Trophoblast cell (in vitro differentiated cells and primary cell): ENCODE measurements around the gene PPP1CC.

Source experiments
- DNase-seq, 2 donors: peaks; one replicate each; pipeline ENCODE4 v3.0.0-alpha.2; 2016
- H2AFZ ChIP-seq: 2 replicates; pipeline ENCODE4 v1.6.1; 2013; ENCODE audit warnings: low read length, moderate library complexity, mild to moderate bottlenecking; ENCODE audit not compliant: insufficient read depth, poor library complexity
- H2AK5ac ChIP-seq: 2 replicates; pipeline ENCODE4 v1.6.1; 2013; ENCODE audit warnings: mild to moderate bottlenecking, low read length
- H2BK120ac ChIP-seq: 2 replicates; pipeline ENCODE4 v1.6.1; 2013; ENCODE audit warnings: low read length, mild to moderate bottlenecking, moderate library complexity; ENCODE audit not compliant: insufficient read depth, poor library complexity
- H2BK12ac ChIP-seq: 2 replicates; pipeline ENCODE4 v1.6.1; 2013; ENCODE audit warnings: mild to moderate bottlenecking, low read length, moderate library complexity
- H2BK5ac ChIP-seq: 2 replicates; pipeline ENCODE4 v1.6.1; 2013; ENCODE audit warnings: low read length, low read depth, moderate library complexity, mild to moderate bottlenecking; ENCODE audit not compliant: poor library complexity
- H3K14ac ChIP-seq: 2 replicates; pipeline ENCODE4 v1.6.1; 2013; ENCODE audit warnings: mild to moderate bottlenecking, low read length
- H3K18ac ChIP-seq: 2 replicates; pipeline ENCODE4 v1.6.1; 2013; ENCODE audit warnings: mild to moderate bottlenecking, low read length
- H3K23ac ChIP-seq: 2 replicates; pipeline ENCODE4 v1.6.1; 2013; ENCODE audit warnings: low read length
- H3K27ac ChIP-seq: 2 replicates; pipeline ENCODE4 v1.5.1; 2013; ENCODE audit warnings: low read depth, mild to moderate bottlenecking, inconsistent platforms, low read length, moderate library complexity
- H3K27me3 ChIP-seq: 2 replicates; pipeline ENCODE4 v1.6.1; 2013; ENCODE audit warnings: inconsistent platforms, mild to moderate bottlenecking, low read length, moderate library complexity; ENCODE audit not compliant: insufficient read depth
- H3K36me3 ChIP-seq, 2 experiments: 1 replicate in 1 of 2; 2 replicates in 1 of 2; pipeline ENCODE4 v1.6.1; 2013; ENCODE audit warnings: low read length in 2 of 2, mild to moderate bottlenecking in 2 of 2, moderate library complexity in 1 of 2; ENCODE audit not compliant: insufficient read depth in 2 of 2, control insufficient read depth in 1 of 2
- H3K4ac ChIP-seq: 2 replicates; pipeline ENCODE4 v1.6.1; 2013; ENCODE audit warnings: low read depth, mild to moderate bottlenecking, low read length, moderate library complexity
- H3K4me1 ChIP-seq, 2 experiments: 1 replicate in 1 of 2; 2 replicates in 1 of 2; pipeline ENCODE4 v1.6.1; 2013; ENCODE audit warnings: low read length in 2 of 2, mild to moderate bottlenecking in 2 of 2, moderate library complexity in 1 of 2; ENCODE audit not compliant: insufficient read depth in 2 of 2, control insufficient read depth in 1 of 2
- H3K4me2 ChIP-seq: 2 replicates; pipeline ENCODE4 v1.6.1; 2013; ENCODE audit warnings: inconsistent platforms, mild to moderate bottlenecking, low read length, moderate library complexity
- H3K4me3 ChIP-seq: 2 replicates; pipeline ENCODE4 v1.5.1; 2013; ENCODE audit warnings: mild to moderate bottlenecking, low read depth, low read length, inconsistent platforms
- H3K79me1 ChIP-seq: one replicate; pipeline ENCODE4 v1.6.1; 2013; ENCODE audit warnings: low read length
- H3K79me2 ChIP-seq: 2 replicates; pipeline ENCODE4 v1.6.1; 2013; ENCODE audit warnings: low read length, mild to moderate bottlenecking; ENCODE audit not compliant: control insufficient read depth, insufficient read depth, poor library complexity
- H3K9ac ChIP-seq: 2 replicates; pipeline ENCODE4 v1.6.1; 2013; ENCODE audit warnings: mild to moderate bottlenecking, low read length
- H3K9me3 ChIP-seq: 2 replicates; pipeline ENCODE4 v1.6.1; 2013; ENCODE audit warnings: low read depth, mild to moderate bottlenecking, control low read depth, inconsistent platforms, low read length; ENCODE audit not compliant: insufficient read depth
- H4K12ac ChIP-seq: 2 replicates; pipeline ENCODE4 v1.6.1; 2013; ENCODE audit warnings: low read depth, mild to moderate bottlenecking, low read length, moderate library complexity
- H4K8ac ChIP-seq: 2 replicates; pipeline ENCODE4 v1.6.1; 2013; ENCODE audit warnings: low read depth, mild to moderate bottlenecking, low read length, moderate library complexity
- H4K91ac ChIP-seq: one replicate; pipeline ENCODE4 v1.6.1; 2013; ENCODE audit warnings: low read depth, mild to moderate bottlenecking, low read length, moderate library complexity
- WGBS: extraction: QIAGEN DNeasy Blood & Tissue Kit; methylation state at CpG from one replicate; pipeline ENCODE4 v1.1.7; 2013; ENCODE audit warnings: missing lambda C conversion rate; ENCODE audit not compliant: insufficient read length, insufficient coverage; ENCODE audit errors: extremely low coverage; 5-methylcytosine and 5-hydroxymethylcytosine counted together

The PPP1CC gene

GRCh38 chr12:110733089-110733715 lies 9.5 kb downstream of the PPP1CC start:
- Histone ChIP-seq H3K4me2 (no peak overlapping the region), H3K79me1 (no peaks in the 10 kb centered on the region), H3K4me1 (peaks cover 0 to 2% of the 10 kb centered on the region in 2 experiments), H3K9ac (no peak overlapping the region), H3K18ac (no peak overlapping the region), H3K79me2 (peaks cover 9% of the 10 kb centered on the region), H2AK5ac (no peak overlapping the region), H2BK5ac (no peak overlapping the region), H4K12ac (no peak overlapping the region), H3K14ac (no peak overlapping the region), H2BK120ac (no peak overlapping the region), H2BK12ac (no peak overlapping the region), H4K8ac (no peak overlapping the region), H3K27ac (no peak overlapping the region), H3K4me3 (no peak overlapping the region), H4K91ac (no peak overlapping the region), H3K23ac (no peak overlapping the region), H3K9me3 (no peaks in the 10 kb centered on the region), H3K36me3 (peaks cover 21 to 33% of the 10 kb centered on the region in 2 experiments), H2AFZ (no peak overlapping the region), H3K27me3 (no peaks in the 10 kb centered on the region), H3K4ac (peak overlapping the region; percentile 84)
- WGBS, result no CpG with 5 or more reads among the region's 5 CpGs
- DNase-seq, result no peak

DNA sequence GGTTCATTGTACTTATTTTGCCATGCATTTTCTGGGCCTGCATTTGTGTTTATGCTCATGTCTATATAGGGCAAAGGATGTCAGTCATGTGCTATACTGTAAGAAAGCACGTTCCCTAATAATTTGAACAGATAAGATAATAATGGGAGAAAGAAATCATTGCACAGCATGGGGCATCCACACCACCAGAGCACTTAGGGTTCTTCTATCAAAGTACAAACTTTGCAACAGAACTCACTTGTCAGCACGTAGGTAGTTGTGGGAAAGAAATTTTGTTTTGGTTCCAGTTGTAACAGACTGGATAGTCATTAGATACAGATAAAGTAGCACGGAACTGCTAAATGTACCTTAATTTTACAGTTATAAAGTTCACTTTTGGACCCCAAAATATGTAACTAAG lies 10.1 kb downstream of the PPP1CC start:
- no peaks in the 10 kb centered on the region for H3K9me3 ChIP-seq
- no peak overlapping the region for H2AFZ ChIP-seq
- H2AK5ac ChIP-seq, result no peak overlapping the region
- no peak overlapping the region for H2BK5ac ChIP-seq
- no peak overlapping the region for H2BK12ac ChIP-seq
- no peak overlapping the region for H3K9ac ChIP-seq
- H3K4me3 ChIP-seq, result no peak overlapping the region
- no peak overlapping the region for H3K4ac ChIP-seq
- no CpG with 5 or more reads among the region's 3 CpGs for WGBS
- peaks cover 9% of the 10 kb centered on the region for H3K79me2 ChIP-seq
- H3K27ac ChIP-seq, result no peak overlapping the region
- H4K12ac ChIP-seq, result no peak overlapping the region
- H3K18ac ChIP-seq, result no peak overlapping the region
- peaks cover 21 to 37% of the 10 kb centered on the region in 2 experiments for H3K36me3 ChIP-seq
- H3K79me1 ChIP-seq, result no peaks in the 10 kb centered on the region
- no peak overlapping the region for H2BK120ac ChIP-seq
- no peak for DNase-seq
- no peak overlapping the region for H4K8ac ChIP-seq
- H3K14ac ChIP-seq, result no peak overlapping the region
- H4K91ac ChIP-seq, result no peak overlapping the region
- no peak overlapping the region for H3K4me2 ChIP-seq
- no peak overlapping the region for H3K23ac ChIP-seq
- H3K27me3 ChIP-seq, result no peaks in the 10 kb centered on the region
- H3K4me1 ChIP-seq, result peaks cover 0 to 2% of the 10 kb centered on the region in 2 experiments

DNA sequence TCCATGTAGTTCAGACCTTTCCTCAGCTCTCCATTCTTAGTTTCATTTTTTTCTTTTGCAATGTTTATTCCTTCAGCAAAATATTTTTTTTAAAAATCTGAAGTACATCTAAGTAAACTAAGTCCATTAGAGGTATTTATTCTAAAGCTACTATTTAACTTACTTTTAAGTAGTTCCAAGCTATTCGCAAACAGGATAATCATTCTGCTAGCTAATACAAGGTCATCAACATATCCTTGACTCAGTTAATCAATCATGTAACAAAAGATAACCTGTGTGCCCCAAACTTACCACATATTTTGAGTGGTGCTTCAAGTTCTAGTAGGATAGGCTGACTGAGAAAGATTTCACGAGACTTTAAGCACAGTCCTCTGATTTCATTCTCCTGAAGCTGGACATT lies 11.2 kb downstream of the PPP1CC start:
- Histone ChIP-seq H3K23ac (no peak overlapping the region), H4K91ac (no peak overlapping the region), H3K79me2 (peaks cover 7% of the 10 kb centered on the region), H3K4ac (no peak overlapping the region), H3K4me1 (peaks cover 0 to 2% of the 10 kb centered on the region in 2 experiments), H3K4me2 (no peak overlapping the region), H2BK5ac (no peak overlapping the region), H3K27ac (no peak overlapping the region), H2AK5ac (no peak overlapping the region), H3K9me3 (no peaks in the 10 kb centered on the region), H3K27me3 (no peaks in the 10 kb centered on the region), H3K14ac (no peak overlapping the region), H2BK120ac (no peak overlapping the region), H3K18ac (no peak overlapping the region), H2AFZ (no peak overlapping the region), H4K12ac (no peak overlapping the region), H3K4me3 (no peak overlapping the region), H2BK12ac (no peak overlapping the region), H3K36me3 (peaks cover 21 to 44% of the 10 kb centered on the region in 2 experiments), H3K9ac (no peak overlapping the region), H3K79me1 (no peaks in the 10 kb centered on the region), H4K8ac (no peak overlapping the region)
- WGBS, result no CpG with 5 or more reads among the region's 2 CpGs
- DNase-seq, result no peak

DNA sequence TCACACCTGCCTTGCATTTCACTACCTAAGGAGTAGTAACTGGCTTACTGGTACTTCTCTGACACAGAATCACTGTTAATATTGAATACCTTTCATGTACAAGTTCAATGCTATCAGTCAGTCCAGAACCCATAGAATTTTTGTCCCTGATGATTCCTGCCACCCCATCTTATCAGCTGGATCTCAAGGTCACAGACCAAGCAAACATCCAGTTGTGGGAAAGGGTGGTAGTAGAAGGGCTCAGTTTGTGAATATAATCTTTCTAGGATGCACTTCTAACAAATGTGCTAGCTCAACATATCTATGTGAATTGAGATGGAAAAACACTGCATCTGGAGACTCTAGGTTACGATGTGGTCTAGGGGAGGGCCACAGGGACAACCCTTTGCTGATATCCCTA lies 14.1 kb downstream of the PPP1CC start:
- H3K9ac ChIP-seq, result no peak overlapping the region
- H2BK5ac ChIP-seq, result no peak overlapping the region
- H2AFZ ChIP-seq, result no peak overlapping the region
- WGBS, result no CpG with 5 or more reads among the region's 1 CpG
- peak overlapping the region; percentile 14 for H3K4ac ChIP-seq
- H3K4me2 ChIP-seq, result no peak overlapping the region
- H4K8ac ChIP-seq, result no peak overlapping the region
- DNase-seq, result no peak
- peaks cover 0 to 2% of the 10 kb centered on the region in 2 experiments for H3K4me1 ChIP-seq
- H3K18ac ChIP-seq, result no peak overlapping the region
- H3K4me3 ChIP-seq, result no peak overlapping the region
- no peak overlapping the region for H3K27ac ChIP-seq
- peaks cover 2% of the 10 kb centered on the region for H3K79me2 ChIP-seq
- no peaks in the 10 kb centered on the region for H3K27me3 ChIP-seq
- no peaks in the 10 kb centered on the region for H3K79me1 ChIP-seq
- no peaks in the 10 kb centered on the region for H3K9me3 ChIP-seq
- H4K12ac ChIP-seq, result no peak overlapping the region
- no peak overlapping the region for H2AK5ac ChIP-seq
- H2BK12ac ChIP-seq, result no peak overlapping the region
- no peak overlapping the region for H4K91ac ChIP-seq
- H3K14ac ChIP-seq, result no peak overlapping the region
- no peak overlapping the region for H3K23ac ChIP-seq
- no peak overlapping the region for H2BK120ac ChIP-seq
- H3K36me3 ChIP-seq, result peaks cover 26 to 51% of the 10 kb centered on the region in 2 experiments
